GM18909 (cell line): ENCODE results near the gene AGR2.
"Not testable (repeated sequence)": the region's sequence is repeated elsewhere in the genome, so short reads cannot be mapped to it uniquely, and the experiment has no call there.

ENCODE experiments used
- ATAC-seq: cut with Tn5 transposase; IDR thresholded peaks from one replicate; pipeline ENCODE4 v1.9.1; 2021; ENCODE audit warnings: mild to moderate bottlenecking; ENCODE audit not compliant: unreplicated experiment, poor library complexity

The AGR2 gene

GRCh38 chr7:16778476-16778875 is 26.3 kb downstream of the AGR2 start:
- ATAC-seq, result no peak

- no peak for ATAC-seq
These were observed 28.7 kb downstream of the AGR2 start for GRCh38 chr7:16776053-16776452.

- no peak for ATAC-seq
These were observed 29.8 kb downstream of the AGR2 start for GRCh38 chr7:16774986-16775385.

- no peak for ATAC-seq
These were observed 30.5 kb downstream of the AGR2 start for GRCh38 chr7:16774294-16774693.

GRCh38 chr7:16773884-16774283 is 30.9 kb downstream of the AGR2 start:
- ATAC-seq, result no peak

GRCh38 chr7:16773326-16773725 is 31.5 kb downstream of the AGR2 start:
- ATAC-seq, result no peak

GRCh38 chr7:16770657-16771329 is 34.0 kb downstream of the AGR2 start:
- no peak for ATAC-seq

- ATAC-seq, result not testable (repeated sequence)
These were observed 34.8 kb downstream of the AGR2 start for GRCh38 chr7:16769994-16770393.

GRCh38 chr7:16765436-16765859 is 39.4 kb downstream of the AGR2 start:
- ATAC-seq, result no peak

- ATAC-seq, result no peak
These were observed 39.9 kb downstream of the AGR2 start for GRCh38 chr7:16764942-16765341.

GRCh38 chr7:16762177-16762576 is 42.6 kb downstream of the AGR2 start:
- no peak for ATAC-seq

- ATAC-seq, result no peak
These were observed 45.0 kb downstream of the AGR2 start for GRCh38 chr7:16759840-16760239.

GRCh38 chr7:16758631-16759611 is 45.9 kb downstream of the AGR2 start:
- ATAC-seq, result no peak

GRCh38 chr7:16758036-16758435 is 46.8 kb downstream of the AGR2 start:
- no peak for ATAC-seq

GRCh38 chr7:16755397-16755796 is 49.4 kb downstream of the AGR2 start:
- ATAC-seq, result no peak

- no peak for ATAC-seq
These were observed 49.9 kb downstream of the AGR2 start for GRCh38 chr7:16754856-16755317.

- ATAC-seq, result peak; percentile 26
These were observed 50.6 kb downstream of the AGR2 start for GRCh38 chr7:16753932-16754855.

GRCh38 chr7:16753102-16753931 is 51.5 kb downstream of the AGR2 start, which contains the start of gene TSPAN13:
Gene TSPAN13 (plus strand): TSS chr7:16753755. CDS start chr7:16753968, 213 bp downstream.
- peak; percentile 68 for ATAC-seq

GRCh38 chr7:16747102-16747501 is 57.7 kb downstream of the AGR2 start:
- no peak for ATAC-seq
